ENCODE measurements around the gene PRKCH.

DNA sequence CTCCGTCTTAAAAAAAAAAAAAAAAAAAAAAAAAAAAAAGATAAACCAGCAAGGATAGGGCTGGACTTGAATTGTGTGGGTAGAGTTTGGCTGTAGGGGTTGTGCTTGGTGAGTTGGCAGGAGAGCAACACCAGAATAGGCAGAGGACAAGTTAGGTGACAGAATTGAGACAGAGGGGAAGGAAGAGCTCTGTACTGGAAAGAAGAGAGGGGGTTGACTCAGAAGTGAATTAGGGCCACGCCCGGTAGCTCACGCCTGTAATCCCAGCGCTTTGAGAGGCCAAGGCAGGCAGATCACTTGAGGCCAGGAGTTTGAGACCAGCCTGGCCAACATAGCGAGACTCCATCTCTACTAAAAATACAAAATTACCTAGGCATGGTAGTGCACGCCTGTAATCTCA, 34.2 kb upstream of the PRKCH start:
- TF ChIP-seq, protein P1, sequence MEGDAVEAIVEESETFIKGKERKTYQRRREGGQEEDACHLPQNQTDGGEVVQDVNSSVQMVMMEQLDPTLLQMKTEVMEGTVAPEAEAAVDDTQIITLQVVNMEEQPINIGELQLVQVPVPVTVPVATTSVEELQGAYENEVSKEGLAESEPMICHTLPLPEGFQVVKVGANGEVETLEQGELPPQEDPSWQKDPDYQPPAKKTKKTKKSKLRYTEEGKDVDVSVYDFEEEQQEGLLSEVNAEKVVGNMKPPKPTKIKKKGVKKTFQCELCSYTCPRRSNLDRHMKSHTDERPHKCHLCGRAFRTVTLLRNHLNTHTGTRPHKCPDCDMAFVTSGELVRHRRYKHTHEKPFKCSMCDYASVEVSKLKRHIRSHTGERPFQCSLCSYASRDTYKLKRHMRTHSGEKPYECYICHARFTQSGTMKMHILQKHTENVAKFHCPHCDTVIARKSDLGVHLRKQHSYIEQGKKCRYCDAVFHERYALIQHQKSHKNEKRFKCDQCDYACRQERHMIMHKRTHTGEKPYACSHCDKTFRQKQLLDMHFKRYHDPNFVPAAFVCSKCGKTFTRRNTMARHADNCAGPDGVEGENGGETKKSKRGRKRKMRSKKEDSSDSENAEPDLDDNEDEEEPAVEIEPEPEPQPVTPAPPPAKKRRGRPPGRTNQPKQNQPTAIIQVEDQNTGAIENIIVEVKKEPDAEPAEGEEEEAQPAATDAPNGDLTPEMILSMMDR (IDR thresholded peaks at IDR 0.05), result no peak
- TF ChIP-seq POLR2A (IDR thresholded peaks at IDR 0.05), result no peak
